Iris pigment epithelial cell (primary cell): ENCODE data around the gene B4GALT1.

Experiments used
- DNase-seq: peaks from one replicate; pipeline ENCODE4 v3.0.0-alpha.2; 2011; ENCODE audit warnings: low read depth

B4GALT1 gene, protein sequence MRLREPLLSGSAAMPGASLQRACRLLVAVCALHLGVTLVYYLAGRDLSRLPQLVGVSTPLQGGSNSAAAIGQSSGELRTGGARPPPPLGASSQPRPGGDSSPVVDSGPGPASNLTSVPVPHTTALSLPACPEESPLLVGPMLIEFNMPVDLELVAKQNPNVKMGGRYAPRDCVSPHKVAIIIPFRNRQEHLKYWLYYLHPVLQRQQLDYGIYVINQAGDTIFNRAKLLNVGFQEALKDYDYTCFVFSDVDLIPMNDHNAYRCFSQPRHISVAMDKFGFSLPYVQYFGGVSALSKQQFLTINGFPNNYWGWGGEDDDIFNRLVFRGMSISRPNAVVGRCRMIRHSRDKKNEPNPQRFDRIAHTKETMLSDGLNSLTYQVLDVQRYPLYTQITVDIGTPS

DNA sequence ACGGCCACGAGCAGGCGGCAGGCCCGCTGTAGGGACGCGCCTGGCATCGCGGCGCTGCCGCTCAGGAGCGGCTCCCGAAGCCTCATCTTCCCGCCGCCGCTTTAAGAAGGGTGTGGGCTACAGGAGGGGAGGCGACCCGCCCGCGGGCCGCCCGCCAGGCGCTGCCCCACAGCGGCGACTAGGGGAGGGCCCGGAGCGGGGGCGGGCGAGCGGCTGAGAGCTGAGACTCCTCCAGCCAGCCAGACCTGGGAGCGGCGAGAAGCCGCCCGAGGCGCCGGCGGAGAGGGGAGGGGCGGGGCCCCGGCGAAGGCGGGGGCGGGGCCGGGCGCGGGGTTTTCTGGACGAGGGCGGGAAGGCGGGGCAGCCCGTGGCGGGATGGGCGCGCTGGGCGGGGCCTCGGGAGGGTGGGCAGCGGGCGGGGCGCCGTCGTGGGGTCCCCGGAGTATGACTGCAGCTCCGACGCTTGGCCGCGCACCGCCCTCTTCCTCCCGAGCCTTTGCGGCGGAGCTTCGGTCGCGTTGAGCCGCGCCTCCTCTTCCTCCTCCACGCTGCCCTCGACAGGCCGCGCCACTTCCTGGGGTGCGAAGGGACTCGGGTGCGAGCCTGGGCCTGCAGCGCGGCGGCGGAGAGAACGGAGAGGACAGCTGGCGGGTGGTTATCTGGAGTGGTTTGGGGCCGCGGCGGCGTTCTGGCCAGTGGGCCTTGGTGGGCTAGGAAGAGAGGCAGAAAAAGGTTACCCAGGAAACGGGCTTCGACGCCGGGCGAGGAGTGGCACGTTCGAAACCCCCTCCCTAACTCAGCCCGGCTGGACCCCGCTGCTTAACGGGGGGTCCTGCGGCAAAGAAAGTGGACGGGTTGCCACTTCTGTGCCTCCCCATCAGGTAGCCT is at the start of gene B4GALT1:
Gene B4GALT1, minus strand, starts transcription at position 253 of the 888 bp plus-strand sequence. Its CDS starts 167 bp downstream, at position 86.
- DNase-seq = peak; percentile 91

DNA sequence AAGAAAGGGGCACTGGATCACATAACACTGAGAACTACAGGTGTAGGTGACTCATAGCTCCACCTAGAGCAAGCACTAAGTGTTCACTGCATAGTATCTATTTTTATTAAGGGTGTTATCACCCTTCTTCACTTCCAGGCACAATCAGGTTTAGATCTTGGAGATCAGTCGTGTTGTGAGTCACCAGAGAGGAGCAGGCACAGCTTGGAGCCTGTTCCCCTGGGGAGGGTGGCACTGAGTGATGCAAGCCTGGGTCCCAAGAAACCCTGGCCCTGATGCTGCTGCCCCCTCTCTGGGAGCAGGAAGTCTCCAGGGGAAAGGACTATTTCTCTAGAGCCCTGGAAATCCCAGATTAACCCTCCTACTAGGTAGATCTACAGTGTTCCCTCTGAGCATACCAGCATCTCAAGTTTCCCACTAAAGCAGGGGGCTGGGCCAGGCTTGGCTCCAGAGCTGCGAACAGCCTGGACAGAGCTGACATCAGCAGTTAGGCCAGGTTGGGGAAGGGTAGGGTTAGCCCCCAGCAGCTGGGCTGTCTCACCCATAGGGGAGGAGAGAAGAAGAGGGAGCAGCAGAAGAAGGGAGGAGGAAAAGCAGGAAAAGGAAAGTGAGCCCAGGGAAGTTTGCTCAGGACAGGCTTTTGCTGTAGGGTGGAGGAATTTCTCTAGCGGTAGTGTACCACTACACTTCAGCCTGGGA is 44.7 kb upstream of the B4GALT1 start:
- peak; percentile 29 for DNase-seq

DNA sequence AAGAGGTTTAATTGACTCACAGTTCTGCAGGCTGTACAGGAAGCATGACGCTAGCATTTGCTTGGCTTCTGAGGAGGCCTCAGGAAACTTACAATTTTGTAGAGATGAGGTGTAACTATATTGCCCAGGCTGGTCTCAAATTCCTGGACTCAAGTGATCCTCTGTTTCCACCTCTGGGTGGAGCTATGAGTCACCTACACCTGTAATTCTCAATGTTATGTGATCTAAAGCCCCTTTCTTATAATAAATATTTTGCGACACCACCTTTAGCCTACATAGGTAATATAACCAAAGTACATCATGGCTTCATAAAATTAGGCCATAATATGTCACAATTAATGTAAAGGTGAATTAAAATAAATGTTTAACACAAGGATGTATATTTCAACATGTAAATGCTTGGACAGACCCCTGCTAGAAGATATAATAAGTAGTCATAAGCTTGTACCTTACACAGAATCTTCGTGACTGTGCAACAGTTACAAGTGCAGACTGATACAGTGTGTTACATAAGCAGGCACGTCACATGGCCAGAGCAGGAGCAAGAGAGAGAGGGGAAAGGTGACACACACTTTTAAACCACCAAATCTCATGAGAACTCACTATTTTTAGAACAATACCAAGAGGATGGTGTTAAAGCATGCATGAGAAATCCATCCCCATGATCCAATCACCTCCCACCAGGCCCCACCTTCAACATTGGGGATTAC is 43.0 kb upstream of the B4GALT1 start:
- DNase-seq = no peak

DNA sequence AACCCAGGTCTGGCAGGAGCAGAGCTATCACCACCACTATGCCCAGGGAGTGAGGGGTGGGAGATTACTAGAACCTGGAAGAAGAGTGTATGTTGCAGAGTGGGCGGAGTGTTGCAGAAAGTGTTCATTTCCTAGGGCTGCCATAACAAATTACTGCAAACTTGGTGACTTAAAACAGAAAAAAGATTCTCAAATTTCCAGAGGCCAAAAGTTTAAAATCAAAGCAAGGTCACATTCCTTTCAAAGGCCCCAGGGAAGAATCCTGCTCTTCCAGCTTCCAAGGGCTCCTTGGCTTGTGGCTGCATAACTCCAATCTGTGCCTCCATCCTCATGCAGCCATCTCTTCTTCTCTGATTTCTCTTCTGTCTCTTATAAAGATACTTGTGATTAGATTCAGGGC is 42.3 kb upstream of the B4GALT1 start:
- no peak for DNase-seq

DNA sequence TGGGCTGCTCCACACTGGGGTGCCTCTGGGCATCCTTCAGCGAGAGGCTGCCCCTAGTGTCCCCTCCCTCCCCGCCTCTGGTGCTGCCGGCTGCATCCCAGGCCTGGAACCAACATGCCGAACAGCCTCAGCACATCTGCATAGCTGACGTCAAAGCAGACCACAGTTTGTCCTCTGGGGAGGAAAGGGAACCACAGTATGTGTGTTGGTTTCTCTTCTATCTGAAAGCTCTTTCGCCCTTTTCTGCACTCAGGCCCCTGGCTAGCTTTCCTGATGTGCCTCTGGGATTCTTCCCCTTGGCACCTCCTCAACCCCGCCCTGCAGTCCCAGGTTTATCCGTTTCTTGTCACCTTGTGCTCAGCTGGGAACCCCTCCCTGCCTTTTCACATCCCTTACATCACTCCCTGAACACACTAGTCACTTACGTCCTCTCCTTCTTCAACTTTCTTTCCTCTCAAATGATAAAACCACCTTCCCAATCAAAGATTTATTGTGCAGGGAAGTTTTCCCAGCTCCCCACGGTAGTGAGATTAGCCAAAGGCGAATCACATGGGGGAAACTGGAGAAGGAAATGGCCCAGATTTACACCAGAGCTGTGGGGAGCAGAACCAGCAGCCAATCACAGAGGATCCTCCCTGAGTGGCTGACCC is 35.5 kb upstream of the B4GALT1 start:
- peak; percentile 71 for DNase-seq

DNA sequence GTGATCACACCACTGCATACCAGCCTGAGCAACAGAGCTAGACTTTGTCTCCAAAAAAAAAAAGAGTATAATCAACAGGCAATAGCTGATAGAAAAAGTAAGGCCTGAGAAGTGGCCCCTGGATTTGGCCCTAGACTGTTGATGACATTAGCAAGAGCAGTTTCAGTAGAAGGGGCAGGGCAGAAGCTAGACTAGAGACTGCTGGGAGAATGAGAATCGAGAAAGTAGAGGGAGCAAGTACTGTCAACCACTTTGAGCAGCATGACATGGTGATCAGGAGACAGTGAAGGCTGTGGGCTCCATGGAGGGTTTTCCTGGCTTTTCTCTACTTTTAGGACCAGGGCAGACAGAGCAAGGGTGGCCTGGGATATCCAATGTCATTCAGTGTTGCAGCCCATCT is 34.9 kb upstream of the B4GALT1 start:
- DNase-seq = no peak

DNA sequence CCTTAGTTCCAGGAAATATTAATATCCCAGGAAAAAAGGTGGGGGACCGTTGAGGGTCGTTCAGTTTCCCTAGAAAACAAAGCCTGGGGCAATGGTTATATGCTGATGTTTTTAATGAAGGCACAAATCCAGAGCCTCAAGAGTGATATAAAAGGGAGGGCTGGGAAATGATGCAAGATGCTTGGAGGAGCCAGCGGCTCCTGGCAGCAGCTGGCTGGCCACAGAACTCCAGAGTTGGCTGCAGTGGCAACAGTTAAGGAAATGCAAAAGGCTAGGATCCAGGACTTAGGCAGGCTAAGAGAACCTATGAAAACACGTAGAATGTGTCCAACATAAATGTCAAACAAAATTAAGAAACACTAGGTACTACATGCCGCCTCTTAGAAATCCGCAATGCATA is 31.0 kb upstream of the B4GALT1 start:
- no peak for DNase-seq

DNA sequence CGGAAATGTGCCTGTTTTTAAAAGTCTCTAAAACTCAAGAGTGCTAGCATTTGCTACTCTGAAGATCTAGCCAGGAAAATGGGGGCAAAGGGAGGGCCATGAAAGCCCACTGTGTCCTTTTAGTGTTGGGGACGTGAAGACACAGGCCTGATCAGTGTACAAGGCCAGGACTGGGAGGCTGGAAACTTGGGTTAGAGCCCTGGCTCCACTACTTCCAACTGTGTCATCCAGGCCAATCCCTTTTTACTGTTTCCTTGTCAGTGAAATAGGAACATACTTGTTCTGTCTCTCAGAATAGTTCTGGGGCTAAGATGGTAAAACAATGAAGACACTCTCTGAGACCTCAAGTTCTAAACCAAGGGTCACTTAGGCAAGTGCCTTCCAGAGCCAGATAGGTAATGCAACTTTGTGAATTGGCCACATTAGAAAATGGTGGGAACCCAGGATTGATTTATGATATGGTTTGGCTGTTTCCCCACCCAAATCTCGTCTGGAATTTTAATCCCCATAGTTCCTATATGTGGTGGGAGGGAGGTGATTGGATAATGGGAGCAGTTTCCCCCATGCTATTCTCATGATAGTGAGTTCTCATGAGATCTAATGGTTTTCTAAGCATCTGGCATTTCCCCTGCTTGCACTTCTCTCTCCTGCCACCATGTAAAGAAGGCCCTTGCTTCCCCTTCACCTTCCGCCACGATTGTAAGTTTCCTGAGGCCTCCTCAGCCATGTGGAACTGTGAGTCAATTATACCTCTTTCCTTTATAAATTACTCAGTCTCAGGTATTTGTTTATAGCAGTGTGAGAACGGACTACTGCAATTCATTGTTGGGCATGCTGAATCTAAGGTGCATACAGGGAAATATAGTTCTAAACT is 30.4 kb upstream of the B4GALT1 start:
- no peak for DNase-seq

DNA sequence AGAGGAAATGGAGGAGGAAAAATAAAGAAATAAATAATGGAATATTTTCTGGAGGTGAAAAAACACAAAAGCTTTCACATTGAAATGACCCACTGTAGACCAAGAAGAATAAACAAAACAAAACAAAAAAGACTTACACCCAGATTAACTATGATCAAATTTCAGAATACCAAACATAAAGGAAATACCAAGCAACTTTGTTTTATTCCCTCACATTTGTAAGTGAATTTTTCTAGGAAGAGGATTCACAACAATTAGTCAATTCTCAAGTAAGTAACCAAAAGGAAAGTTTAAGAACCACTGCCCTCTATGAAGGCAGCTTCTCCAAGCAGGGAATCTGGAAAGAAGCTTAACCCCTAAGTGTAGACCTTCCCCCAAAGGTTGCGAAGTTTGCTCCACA is 29.6 kb upstream of the B4GALT1 start:
- peak; percentile 31 for DNase-seq

DNA sequence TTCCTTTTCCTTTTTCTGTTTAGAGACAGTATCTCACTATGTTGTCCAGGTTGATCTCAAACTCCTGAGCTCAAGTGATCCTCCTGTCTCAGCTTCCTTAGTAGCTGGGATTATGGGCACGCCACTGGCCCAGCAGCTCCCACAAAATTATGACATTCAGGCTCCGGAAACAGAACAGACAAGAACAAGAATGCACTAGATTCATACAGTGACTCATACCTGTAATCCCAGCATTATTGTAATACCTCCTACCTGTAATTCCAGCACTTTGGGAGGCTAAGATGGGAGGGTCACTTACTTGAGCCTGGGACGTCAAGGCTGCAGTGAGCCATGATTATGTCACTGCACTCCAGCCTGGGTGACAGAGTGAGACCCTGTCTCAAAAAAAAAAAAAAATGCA is 26.7 kb upstream of the B4GALT1 start:
- no peak for DNase-seq

DNA sequence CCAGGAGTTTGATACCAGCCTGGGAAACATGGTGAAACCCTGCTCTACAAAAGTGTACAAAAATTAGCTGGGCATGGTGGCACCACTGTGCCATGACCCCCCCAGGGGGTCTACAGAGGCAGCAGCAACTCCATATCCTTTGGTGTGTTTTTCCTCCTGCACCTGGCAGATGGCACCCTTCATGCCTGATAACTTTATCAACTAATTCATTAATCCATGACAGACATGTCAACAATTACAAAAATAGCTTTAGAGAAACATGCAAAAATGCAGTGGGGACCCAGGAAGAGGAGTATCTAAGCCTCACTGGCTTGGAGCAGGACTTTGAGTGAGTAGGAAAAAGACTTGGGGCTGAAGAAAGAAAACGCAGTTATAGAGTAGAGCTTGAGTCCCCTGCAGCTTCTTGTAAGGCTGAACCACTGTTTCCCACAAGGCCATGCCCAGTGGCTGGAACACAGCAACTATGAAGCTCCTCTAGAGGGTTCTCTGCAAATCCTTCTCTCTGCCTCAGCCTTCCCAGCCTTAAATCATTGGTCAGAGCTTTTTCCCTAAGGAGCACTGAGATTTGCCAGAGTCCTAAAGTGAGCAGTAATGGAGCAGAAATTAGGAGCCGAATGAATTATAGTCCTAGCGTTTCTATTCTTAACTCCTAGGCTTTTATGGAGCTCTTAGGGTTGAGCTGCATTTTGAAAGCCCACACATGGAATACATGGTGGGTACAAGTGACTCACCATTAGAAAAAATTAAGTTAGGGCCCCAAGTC is 25.5 kb upstream of the B4GALT1 start:
- no peak for DNase-seq

DNA sequence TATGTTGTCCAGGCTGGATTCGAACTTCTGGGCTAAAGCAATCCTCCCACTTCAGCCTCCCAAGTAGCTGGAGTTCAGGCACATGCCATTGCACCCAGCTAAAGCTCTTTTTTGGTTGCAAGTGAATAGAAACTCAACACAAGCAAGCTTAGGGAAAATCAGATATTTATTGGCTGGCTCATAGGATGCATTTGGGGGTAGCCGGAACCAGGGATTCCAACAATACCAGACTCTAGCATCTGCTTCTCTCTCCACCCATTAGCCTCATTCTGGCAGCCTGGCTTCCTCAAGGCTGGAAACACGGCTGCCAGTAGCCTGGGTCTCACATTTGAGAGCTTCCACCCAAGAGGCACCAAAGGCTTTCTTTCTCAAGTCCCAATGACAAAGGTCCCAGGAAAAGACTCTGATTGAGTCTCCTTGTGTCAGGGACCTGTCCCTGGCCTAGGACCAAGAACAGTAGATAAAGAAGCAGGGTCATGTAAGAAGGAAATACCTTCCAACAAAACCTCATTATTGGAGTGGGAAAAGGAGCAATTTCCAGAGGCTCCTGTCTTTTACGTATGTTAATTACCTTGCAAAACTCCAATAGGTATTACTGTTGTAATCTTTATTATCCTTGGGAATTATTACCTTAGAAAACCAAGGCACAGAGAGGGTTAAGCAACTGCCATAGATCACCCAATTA is 23.0 kb upstream of the B4GALT1 start:
- no peak for DNase-seq

DNA sequence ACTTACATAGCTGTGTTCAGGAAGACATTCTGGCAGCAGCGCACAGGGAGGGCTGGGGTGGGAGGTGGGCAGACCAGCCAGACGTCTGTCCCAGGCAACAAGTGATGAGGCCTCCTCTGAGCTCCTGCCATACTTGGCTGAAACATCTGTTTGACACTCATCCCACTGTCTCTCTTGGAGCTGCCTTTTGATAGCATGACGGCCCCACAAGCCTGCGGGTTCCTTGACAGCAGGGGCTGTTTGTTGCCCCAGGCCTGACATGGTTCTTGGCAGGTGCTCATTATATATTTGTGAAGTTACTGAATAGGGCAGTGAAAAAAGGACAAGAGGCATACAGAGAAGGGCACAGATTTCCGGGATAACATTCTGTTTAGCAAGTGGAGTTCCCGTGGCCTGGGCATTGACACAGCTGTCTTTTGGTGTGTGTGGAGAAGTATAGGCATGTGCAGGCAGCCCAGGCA is 22.2 kb upstream of the B4GALT1 start:
- DNase-seq = no peak

DNA sequence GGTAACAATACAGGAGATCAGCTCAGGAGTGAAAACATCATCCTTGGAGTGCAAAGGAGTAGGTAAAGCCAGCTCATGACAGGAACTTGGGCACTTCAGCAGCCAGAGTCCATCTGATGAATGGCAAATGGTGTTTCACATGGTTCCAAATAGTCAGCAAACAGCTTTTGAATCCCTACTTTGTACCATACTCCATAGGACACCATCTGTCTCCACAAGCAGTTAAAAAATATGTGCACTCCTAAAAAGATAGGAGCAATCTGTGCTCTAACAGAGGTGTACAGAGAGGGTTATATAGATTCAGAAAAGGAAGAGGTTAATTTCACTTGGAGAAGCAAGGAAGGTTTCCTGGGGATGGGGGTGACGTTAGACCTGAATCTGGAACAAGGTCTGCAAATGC is 21.6 kb upstream of the B4GALT1 start:
- no peak for DNase-seq

DNA sequence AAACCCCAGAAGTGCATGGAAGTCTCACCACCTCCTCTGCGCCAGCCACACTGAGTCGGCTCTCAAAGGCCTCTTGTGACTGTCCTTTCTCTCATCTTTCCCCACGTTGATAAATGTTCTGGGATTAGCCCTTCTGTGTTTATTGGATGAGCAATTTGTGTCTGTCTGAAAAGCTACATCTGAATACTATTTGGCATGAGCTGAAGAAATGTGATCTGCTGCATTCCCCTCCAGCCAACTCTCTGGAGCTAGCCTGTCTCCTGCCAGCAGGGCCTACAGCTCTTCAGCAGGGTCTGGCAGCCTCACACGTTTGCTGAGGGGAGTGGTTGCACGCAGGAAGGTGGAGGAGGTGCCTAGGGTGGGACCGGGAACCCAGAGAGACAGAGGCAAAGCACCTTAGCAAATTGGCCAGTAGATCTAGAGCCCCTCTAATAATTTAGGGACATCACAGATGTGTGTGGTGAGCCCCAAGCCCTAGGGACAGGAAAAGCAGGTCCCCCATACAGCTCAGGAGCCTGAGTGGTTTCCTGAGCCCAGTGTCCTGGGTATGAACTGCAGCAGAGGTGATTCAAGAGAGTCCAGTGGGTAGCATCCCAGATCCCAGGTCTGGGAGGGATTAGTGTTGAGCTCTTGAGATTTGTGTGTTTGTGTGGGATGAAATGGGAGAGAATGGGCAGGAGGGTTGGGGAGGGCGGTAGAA is 20.5 kb upstream of the B4GALT1 start:
- DNase-seq = peak; percentile 85

DNA sequence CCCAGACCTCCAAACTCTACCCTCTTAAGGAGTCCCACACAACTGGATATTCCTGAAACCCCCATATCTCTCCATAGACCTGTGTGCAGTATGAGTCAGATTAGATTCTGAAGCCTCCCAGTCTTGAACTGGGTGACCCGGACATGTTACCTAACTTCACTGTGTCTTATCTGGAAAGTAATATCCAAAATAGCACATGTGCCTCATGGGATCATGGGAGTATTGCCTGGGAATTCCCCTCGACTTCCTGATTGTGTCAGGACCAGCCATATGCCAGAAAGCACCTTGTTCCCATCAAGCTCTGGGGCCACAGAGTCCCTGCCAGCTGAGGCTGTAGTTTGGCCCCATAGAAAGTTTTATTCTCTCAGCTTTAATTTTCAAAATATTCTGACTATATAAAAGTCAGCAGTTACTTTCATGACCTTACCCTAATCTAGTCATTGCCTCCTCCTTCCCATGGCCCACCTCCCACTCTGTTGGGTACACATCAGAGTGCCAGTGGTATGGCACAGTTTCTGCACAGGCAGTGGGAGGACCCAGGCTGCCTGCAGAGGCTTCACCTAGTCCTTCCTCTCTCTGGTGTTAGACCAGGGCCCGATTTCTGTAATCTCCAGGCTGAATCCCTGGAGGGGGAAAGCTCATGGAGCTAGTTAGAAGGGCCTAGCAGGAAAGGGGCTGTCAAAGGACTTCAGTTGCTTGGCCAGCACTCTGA is 19.5 kb upstream of the B4GALT1 start:
- peak; percentile 46 for DNase-seq

DNA sequence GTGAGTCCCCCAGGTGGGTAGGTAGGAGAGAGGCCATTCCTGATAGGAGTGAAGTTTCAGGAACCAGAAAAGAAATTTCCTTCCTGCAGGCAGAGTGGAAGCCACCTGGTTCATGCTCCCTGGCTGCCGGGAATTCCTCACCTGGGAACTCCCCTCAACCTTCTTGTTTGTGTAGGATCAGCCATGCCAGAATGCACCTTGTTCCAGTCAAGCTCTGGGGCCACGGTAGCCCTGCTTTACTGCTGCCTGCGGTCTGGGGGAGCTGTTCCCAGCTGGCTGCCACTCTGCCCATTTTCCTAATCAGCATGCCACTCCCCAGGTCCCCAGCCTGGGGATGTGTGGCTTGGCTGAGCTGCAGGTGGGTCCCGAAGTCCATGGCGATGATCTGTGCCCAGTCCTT is 18.7 kb upstream of the B4GALT1 start:
- DNase-seq = no peak

DNA sequence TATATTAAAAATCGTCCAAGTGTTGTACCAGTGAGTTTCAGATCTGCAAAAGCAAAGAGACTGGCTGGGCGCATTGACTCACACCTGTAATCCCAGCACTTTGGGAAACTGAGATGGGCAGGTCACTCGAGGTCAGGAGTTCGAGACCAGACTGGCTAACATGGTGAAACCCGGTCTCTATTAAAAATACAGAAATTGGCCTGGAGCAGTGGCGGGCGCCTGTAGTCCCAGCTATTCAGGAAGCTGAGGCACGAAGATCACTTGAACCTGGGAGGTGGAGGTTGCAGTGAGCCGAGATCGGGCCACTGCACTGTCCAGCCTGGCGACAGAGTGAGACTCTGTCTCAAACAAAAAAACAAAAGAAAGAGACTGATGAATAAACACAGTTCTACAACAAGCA is 18.3 kb upstream of the B4GALT1 start:
- DNase-seq = no peak
